IPS-18c (cell line): ENCODE data around the gene CLCN3.
A peak's percentile ranks its signal among the peaks of the same experiment; 100 is the strongest.
"Not testable (repeated sequence)": the region's sequence is repeated elsewhere in the genome, so short reads cannot be mapped to it uniquely, and the experiment has no call there.

ENCODE experiments used
- H3K4me3 ChIP-seq: 2 replicates; pipeline ENCODE4 v1.7.0; 2013; ENCODE audit warnings: low read depth, mild to moderate bottlenecking, low read length, moderate library complexity; ENCODE audit not compliant: insufficient read depth
- H3K9me3 ChIP-seq: one replicate; pipeline ENCODE4 v1.6.1; 2013; ENCODE audit warnings: mild to moderate bottlenecking, low read length, moderate library complexity; ENCODE audit not compliant: control insufficient read depth, insufficient read depth

The CLCN3 gene

GRCh38 chr4:169612871-169613859 lies 7.2 kb upstream of the CLCN3 start:
- H3K9me3 ChIP-seq: no peaks in the 10 kb centered on the region
- H3K4me3 ChIP-seq: peak overlapping the region; percentile 36; the same call in 1 of the 2 replicates

GRCh38 chr4:169615467-169616106 lies 4.8 kb upstream of the CLCN3 start:
- H3K4me3 ChIP-seq: no peak overlapping the region
- no peaks in the 10 kb centered on the region for H3K9me3 ChIP-seq

- Histone ChIP-seq H3K4me3 (no peak overlapping the region), H3K9me3 (no peaks in the 10 kb centered on the region)
These were observed 3.5 kb upstream of the CLCN3 start for GRCh38 chr4:169616846-169617245.

GRCh38 chr4:169617306-169617705 lies 3.1 kb upstream of the CLCN3 start:
- Histone ChIP-seq H3K4me3 (no peak overlapping the region), H3K9me3 (no peaks in the 10 kb centered on the region)

- no peak overlapping the region for H3K4me3 ChIP-seq
- no peaks in the 10 kb centered on the region for H3K9me3 ChIP-seq
These were observed 2.1 kb upstream of the CLCN3 start for GRCh38 chr4:169618286-169618685.

- Histone ChIP-seq H3K4me3 (no peak overlapping the region), H3K9me3 (no peaks in the 10 kb centered on the region)
These were observed 1.4 kb upstream of the CLCN3 start for GRCh38 chr4:169618986-169619385.

- H3K4me3 ChIP-seq: peak overlapping the region; percentile 86
- no peaks in the 10 kb centered on the region for H3K9me3 ChIP-seq
These were observed 840 bp upstream of the CLCN3 start for GRCh38 chr4:169619518-169619957.

GRCh38 chr4:169620880-169621248 lies 486 bp downstream of the CLCN3 start:
- Histone ChIP-seq H3K9me3 (no peaks in the 10 kb centered on the region), H3K4me3 (peak overlapping the region; percentile 86)

- Histone ChIP-seq H3K9me3 (no peaks in the 10 kb centered on the region), H3K4me3 (peak overlapping the region; percentile 86; the same call in 1 of the 2 replicates)
These were observed 1.5 kb downstream of the CLCN3 start for GRCh38 chr4:169621731-169622492.

GRCh38 chr4:169622566-169622965 lies 2.2 kb downstream of the CLCN3 start:
- no peak overlapping the region for H3K4me3 ChIP-seq
- no peaks in the 10 kb centered on the region for H3K9me3 ChIP-seq

- not testable (repeated sequence) for H3K9me3 ChIP-seq, H3K4me3 ChIP-seq
These were observed 3.6 kb downstream of the CLCN3 start for GRCh38 chr4:169624012-169624411.

GRCh38 chr4:169625886-169626285 lies 5.5 kb downstream of the CLCN3 start:
- Histone ChIP-seq H3K4me3 (no peak overlapping the region), H3K9me3 (no peaks in the 10 kb centered on the region)

GRCh38 chr4:169626331-169627282 lies 6.2 kb downstream of the CLCN3 start:
- Histone ChIP-seq H3K4me3 (no peak overlapping the region), H3K9me3 (no peaks in the 10 kb centered on the region)

- no peaks in the 10 kb centered on the region for H3K9me3 ChIP-seq
These were observed 6.9 kb downstream of the CLCN3 start for GRCh38 chr4:169627307-169627706.

GRCh38 chr4:169628579-169628978 lies 8.2 kb downstream of the CLCN3 start:
- no peaks in the 10 kb centered on the region for H3K9me3 ChIP-seq
- H3K4me3 ChIP-seq: no peak overlapping the region

More at GRCh38 chr4:169627307-169627706, 6.9 kb downstream of the CLCN3 start:
- H3K4me3 ChIP-seq: no peak overlapping the region

- Histone ChIP-seq H3K9me3 (no peaks in the 10 kb centered on the region), H3K4me3 (no peak overlapping the region)
These were observed 9.7 kb downstream of the CLCN3 start for GRCh38 chr4:169630069-169630468.
